H1 (cell line): ENCODE data around the gene TOMM40L. TPM values are rescaled to one million over a fixed set of nuclear protein-coding genes. Genes with fewer than 3 reads are reported as not detected.

Experiments used
- ATF2 ChIP-seq: IDR thresholded peaks from 2 replicates; pipeline ENCODE4 v1.6.1; 2012; ENCODE audit warnings: low read length, inconsistent platforms
- ATF3 ChIP-seq: IDR thresholded peaks from 2 replicates; pipeline ENCODE4 v1.6.1; 2011; ENCODE audit warnings: low read depth, mild to moderate bottlenecking, low read length; ENCODE audit not compliant: insufficient read depth
- CBX8 ChIP-seq: fragments of 300-800, 300-1000 bp; sonication (generic); IDR thresholded peaks from 2 replicates; pipeline ENCODE4 v1.7.1; 2016; ENCODE audit warnings: low read depth, low read length, borderline replicate concordance
- CHD2 ChIP-seq: IDR thresholded peaks from 2 replicates; pipeline ENCODE4 v1.6.1; 2012; ENCODE audit warnings: low read length, improper control_type of control experiment
- CTBP2 ChIP-seq: IDR thresholded peaks from 2 replicates; pipeline ENCODE4 v1.7.0; 2011; ENCODE audit warnings: borderline replicate concordance, mild to moderate bottlenecking, moderate library complexity, mixed read lengths, low read length; ENCODE audit not compliant: insufficient read depth, insufficient read length
- EGR1 ChIP-seq: IDR thresholded peaks from 2 replicates; pipeline ENCODE4 v1.6.1; 2011; ENCODE audit warnings: low read depth, low read length, borderline replicate concordance
- FOSL1 ChIP-seq: IDR thresholded peaks from 2 replicates; pipeline ENCODE4 v1.6.1; 2011; ENCODE audit warnings: mild to moderate bottlenecking, low read depth, low read length, moderate library complexity; ENCODE audit not compliant: insufficient read depth
- GABPA ChIP-seq: IDR thresholded peaks from 2 replicates; pipeline ENCODE4 v1.6.1; 2011; ENCODE audit warnings: mild to moderate bottlenecking, low read length, moderate library complexity, borderline replicate concordance; ENCODE audit not compliant: insufficient read depth
- GTF2F1 ChIP-seq: IDR thresholded peaks from 2 replicates; pipeline ENCODE4 v1.6.1; 2012; ENCODE audit warnings: low read depth, low read length, improper control_type of control experiment, borderline replicate concordance
- NANOG ChIP-seq: IDR thresholded peaks from 2 replicates; pipeline ENCODE4 v1.6.1; 2011; ENCODE audit warnings: low read length, low read depth, mild to moderate bottlenecking, inconsistent platforms; ENCODE audit not compliant: insufficient read depth, poor library complexity, severe bottlenecking
- NRF1 ChIP-seq: IDR thresholded peaks from 2 replicates; pipeline ENCODE4 v1.6.1; 2011; ENCODE audit warnings: mild to moderate bottlenecking, low read depth, low read length, improper control_type of control experiment
- POLR2A ChIP-seq, 2 experiments: IDR thresholded peaks; 1 replicate in 1 of 2; 2 replicates in 1 of 2; pipeline ENCODE4 v1.6.1; 2011; ENCODE audit warnings: low read depth in 2 of 2, low read length in 2 of 2, mild to moderate bottlenecking in 2 of 2; ENCODE audit errors: control extremely low read depth in 1 of 2
- RBBP5 ChIP-seq: IDR thresholded peaks from 2 replicates; pipeline ENCODE4 v1.7.1; 2012; ENCODE audit warnings: low read depth, mild to moderate bottlenecking, inconsistent platforms, low read length, moderate library complexity, borderline replicate concordance
- RFX5 ChIP-seq: IDR thresholded peaks from 2 replicates; pipeline ENCODE4 v1.6.1; 2011; ENCODE audit warnings: low read depth, low read length, improper control_type of control experiment, borderline replicate concordance
- RXRA ChIP-seq: IDR thresholded peaks from 2 replicates; pipeline ENCODE4 v1.6.1; 2011; ENCODE audit warnings: low read depth, mild to moderate bottlenecking, low read length, moderate library complexity; ENCODE audit not compliant: insufficient read depth
- SP1 ChIP-seq: IDR thresholded peaks from 2 replicates; pipeline ENCODE4 v1.6.1; 2011; ENCODE audit warnings: low read depth, low read length
- SUZ12 ChIP-seq: fragments of 200-600 bp; sonication (generic); IDR thresholded peaks from 2 replicates; pipeline ENCODE4 v1.6.1; 2012; ENCODE audit warnings: mild to moderate bottlenecking, inconsistent platforms, low read length, moderate library complexity, mixed read lengths
- TAF7 ChIP-seq: optimal IDR thresholded peaks from 2 replicates; pipeline ENCODE3; 2011; ENCODE audit warnings: low read depth, mild to moderate bottlenecking, inconsistent platforms, low read length, moderate library complexity, borderline replicate concordance
- TCF12 ChIP-seq: IDR thresholded peaks from 2 replicates; pipeline ENCODE4 v1.6.1; 2011; ENCODE audit warnings: low read depth, mild to moderate bottlenecking, low read length
- polyA plus RNA-seq, 7 experiments: library from polyadenylated mRNA; depleted of rRNA in 3 of 7; stranded (reverse) in 5 of 7; unstranded in 2 of 7; fragments of >200 nt in 5 of 7; fragments of 200-250 nt in 2 of 7; gene quantifications; 1 replicate in 5 of 7; 2 replicates in 1 of 7; 4 replicates in 1 of 7; pipeline versions ENCODE4 v1.2.1 to v1.2.3, GENCODE V29; 2011 to 2013; ENCODE audit warnings: missing spikeins in 2 of 7, mixed read lengths in 2 of 7
- total RNA-seq: library from RNA; stranded (reverse); fragmentation: NEBNext Ultra II Directional; extraction: Animal tissue kit (Norgen Biotek cat#: 25700); gene quantifications from 2 replicates; pipeline ENCODE4 v1.2.1, GENCODE V29; 2021

TOMM40L gene
- total and polyA plus RNA-seq, 2 of the 8 experiments (the other 6 are each of a cell fraction or from before 2014, with no cell fraction given), result 11.4 to 15.0 TPM

- TF ChIP-seq TAF7, result no peak
- TF ChIP-seq ATF2, result no peak
- peak; percentile 96 for TF ChIP-seq SP1
- no peak for TF ChIP-seq FOSL1
- TF ChIP-seq GABPA, result 0 out of 2 replicates have a peak, but pooled peaks have one; percentile 16
- TF ChIP-seq NANOG, result no peak
- peak; percentile 75; the same call in 1 of the 2 replicates for TF ChIP-seq SUZ12
- TF ChIP-seq GTF2F1, result no peak
- TF ChIP-seq RXRA, result no peak
- TF ChIP-seq CTBP2, result no peak
- no peak for TF ChIP-seq RFX5
- no peak for TF ChIP-seq ATF3
- TF ChIP-seq NRF1, result no peak
- peak; percentile 79 for TF ChIP-seq CHD2
- 0 out of 2 replicates have a peak, but pooled peaks have one; percentile 47 for TF ChIP-seq RBBP5
- TF ChIP-seq POLR2A (IDR thresholded peaks at IDR 0.05; ENCODE audit: control extremely low read depth in 1 of 2, low read depth in 2 of 2, low read length in 2 of 2), result peak in 1 of 2 experiments; percentile 82; a peak in 2 of 3 replicates
- no peak for TF ChIP-seq EGR1
- no peak for TF ChIP-seq CBX8
- no peak for TF ChIP-seq TCF12
These were observed 32.8 kb downstream of the TOMM40L start, which contains the start of gene PCP4L1 (continued) for GRCh38 chr1:161258439-161259344.
